CD4-positive, alpha-beta memory T cell (primary cell): Measurements from ENCODE around the gene DOCK10. TPM values are rescaled to one million over a fixed set of nuclear protein-coding genes. Genes with fewer than 3 reads are reported as not detected.

Experiments used
- CTCF ChIA-PET: fragments of 350-600 bp; sonication (Branson Sonifier 250); formaldehyde crosslinking; loops from one replicate; lab custom pipeline; 2021; ENCODE audit warnings: inconsistent platforms; ENCODE audit not compliant: partially characterized antibody; lab: Charles Lee
- POLR2A ChIA-PET: fragments of 350-600 bp; sonication (Branson Sonifier 250); formaldehyde crosslinking; loops from one replicate; lab custom pipeline; 2021; ENCODE audit not compliant: partially characterized antibody; lab: Charles Lee
- DNase-seq, 5 donors: peaks; one replicate each; pipeline versions ENCODE4 v3.0.0 to v3.0.0-alpha.2; 2020 to 2022; ENCODE audit warnings: mixed read lengths in 1 of 5
- H3K27ac ChIP-seq: one replicate; pipeline ENCODE4 v1.7.0; 2013; ENCODE audit warnings: low read depth, low read length
- H3K27me3 ChIP-seq: 2 replicates; pipeline ENCODE4 v1.7.0; 2013; ENCODE audit warnings: mild to moderate bottlenecking, low read length, moderate library complexity; ENCODE audit not compliant: insufficient read depth
- H3K36me3 ChIP-seq: 2 replicates; pipeline ENCODE4 v1.7.0; 2013; ENCODE audit warnings: mild to moderate bottlenecking, low read length, moderate library complexity; ENCODE audit not compliant: insufficient read depth
- H3K4me1 ChIP-seq: 2 replicates; pipeline ENCODE4 v1.7.0; 2013; ENCODE audit warnings: mild to moderate bottlenecking, low read length, moderate library complexity; ENCODE audit not compliant: insufficient read depth
- H3K4me3 ChIP-seq, 2 donors: one replicate each; pipeline ENCODE4 v1.7.0; 2013; ENCODE audit warnings: low read length in 2 of 2, mild to moderate bottlenecking in 1 of 2
- H3K9me3 ChIP-seq, 2 donors: one replicate each; pipeline ENCODE4 v1.7.0; 2013; ENCODE audit warnings: low read length in 2 of 2, control low read depth in 1 of 2; ENCODE audit not compliant: control insufficient read depth in 1 of 2
- H3K27ac Mint-ChIP-seq, 7 donors: one replicate each; pipeline ENCODE4 v1.8.0; 2020 to 2021; ENCODE audit warnings: mixed read lengths in 7 of 7, mild to moderate bottlenecking in 6 of 7, inconsistent platforms in 3 of 7, moderate library complexity in 3 of 7
- H3K27me3 Mint-ChIP-seq, 2 donors: one replicate each; pipeline ENCODE4 v1.8.0; 2020 to 2021; ENCODE audit warnings: mixed read lengths in 2 of 2
- H3K36me3 Mint-ChIP-seq, 2 donors: one replicate each; pipeline ENCODE4 v1.8.0; 2020 to 2021; ENCODE audit warnings: mixed read lengths in 2 of 2, inconsistent platforms in 1 of 2, mild to moderate bottlenecking in 1 of 2
- H3K4me1 Mint-ChIP-seq, 4 donors: one replicate each; pipeline ENCODE4 v1.8.0; 2020 to 2021; ENCODE audit warnings: mixed read lengths in 4 of 4, mild to moderate bottlenecking in 1 of 4
- H3K4me3 Mint-ChIP-seq, 8 donors: one replicate each; pipeline ENCODE4 v1.8.0; 2020 to 2021; ENCODE audit warnings: mixed read lengths in 8 of 8, mild to moderate bottlenecking in 7 of 8, moderate library complexity in 6 of 8, inconsistent platforms in 3 of 8
- H3K9me3 Mint-ChIP-seq, 8 donors: one replicate each; pipeline ENCODE4 v1.8.0; 2020 to 2021; ENCODE audit warnings: mixed read lengths in 8 of 8, mild to moderate bottlenecking in 5 of 8, inconsistent platforms in 3 of 8, moderate library complexity in 1 of 8
- intact Hi-C: fragments of 100-400 bp; cut with micrococcal nuclease; formaldehyde crosslinking; loops from one replicate; pipeline ENCODE4 v1.15.1; 2023
- polyA plus RNA-seq, 2 donors: library from polyadenylated mRNA; unstranded; fragments of 300-500 nt; fragmentation: Illumina TruSeq; gene quantifications; one replicate each; pipeline ENCODE4 v1.2.3, GENCODE V29; 2021
- total RNA-seq, 2 experiments: library from RNA; stranded (reverse); gene quantifications; one replicate each; pipeline ENCODE4 v1.2.3, GENCODE V29; 2021

DOCK10 gene
- total and polyA plus RNA-seq, 4 experiments from 2014 or later: 26.0 to 186 (median 125) TPM

DNA sequence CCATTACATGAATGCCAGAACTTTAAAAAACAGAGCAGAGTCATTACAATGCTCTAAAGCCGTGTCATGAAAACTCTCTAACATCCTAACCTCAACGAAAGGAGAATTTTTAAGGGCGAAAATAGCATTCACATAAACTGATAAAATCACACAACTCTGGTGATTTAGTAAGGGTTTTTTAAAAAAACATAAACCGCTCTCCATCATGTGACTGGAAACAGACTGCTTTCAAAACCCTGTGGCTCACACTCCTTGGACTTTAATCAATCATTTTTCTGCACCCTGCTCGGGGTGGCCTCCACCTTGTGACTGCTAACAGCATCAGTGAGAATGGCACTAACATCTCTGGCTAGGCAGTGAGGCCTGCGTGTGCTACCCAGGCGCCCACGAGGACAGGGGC, 12.1 kb downstream of the DOCK10 start:
- no peak overlapping the region for H3K27ac ChIP-seq
- peaks cover 90% of the 10 kb centered on the region for H3K4me1 ChIP-seq
- ChIA-PET CTCF (interaction anchor here (1.4 to 1.5 kb wide), 2 partner anchors 11 to 28 kb away, joined by 3 read pairs; no protein-coding TSS in a partner anchor), POLR2A (interaction anchor here (1.0 kb wide), 2 partner anchors 10 to 16 kb away, joined by 3 read pairs; no protein-coding TSS in a partner anchor)
- H3K27me3 ChIP-seq: no peaks in the 10 kb centered on the region
- Mint-ChIP-seq H3K36me3 (peaks cover 25 to 40% of the 10 kb centered on the region in 2 donors), H3K27ac (peak overlapping the region in 6 of 7 donors; percentile 63 to 96 (median 88)), H3K9me3 (no peaks in the 10 kb centered on the region), H3K4me3 (peak overlapping the region in 7 of 8 donors; percentile 43 to 82 (median 69)), H3K4me1 (peaks cover 66 to 88% (median 77%) of the 10 kb centered on the region in 4 donors), H3K27me3 (no peaks in the 10 kb centered on the region)
- H3K36me3 ChIP-seq: no peaks in the 10 kb centered on the region
- no peak overlapping the region for H3K4me3 ChIP-seq
- intact Hi-C loops: no loop called here
- peak in 2 of 5 donors; percentile 25 to 40 for DNase-seq
- no peaks in the 10 kb centered on the region for H3K9me3 ChIP-seq

DNA sequence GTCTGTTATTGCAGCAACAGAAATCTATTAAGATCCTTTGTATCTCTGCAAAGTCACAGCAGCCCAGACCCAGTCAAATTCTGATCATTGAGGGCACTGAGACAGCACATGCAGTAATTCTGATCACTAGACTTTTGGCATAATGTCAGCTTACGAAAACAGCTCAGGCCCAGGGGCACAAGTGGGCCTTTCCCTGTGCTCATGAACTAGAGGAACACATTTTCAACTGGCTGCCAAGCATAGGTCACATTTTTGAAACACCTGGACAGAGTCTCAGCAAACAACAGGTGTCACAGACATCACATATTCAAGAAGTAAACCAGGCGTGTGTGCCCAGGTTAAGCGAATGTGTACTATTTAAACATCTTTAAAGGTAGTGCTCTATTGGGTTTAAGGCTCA, 13.7 kb downstream of the DOCK10 start:
- Mint-ChIP-seq H3K27ac (peak overlapping the region in 3 of 7 donors; percentile 54 to 74 (median 58)), H3K4me3 (peak overlapping the region in 1 of 8 donors; percentile 40), H3K27me3 (no peaks in the 10 kb centered on the region), H3K36me3 (peaks cover 10 to 28% of the 10 kb centered on the region in 2 donors), H3K9me3 (no peaks in the 10 kb centered on the region), H3K4me1 (peaks cover 57 to 85% (median 72%) of the 10 kb centered on the region in 4 donors)
- ChIA-PET POLR2A (interaction anchor here (0.7 to 4.2 kb wide), 3 partner anchors 13 to 28 kb away, joined by 3 to 31 read pairs (median 4); partner anchors contain the start of gene DOCK10), CTCF (no interaction called here)
- Histone ChIP-seq H3K27me3 (no peaks in the 10 kb centered on the region), H3K36me3 (no peaks in the 10 kb centered on the region), H3K27ac (no peak overlapping the region), H3K4me1 (peaks cover 90% of the 10 kb centered on the region), H3K9me3 (no peaks in the 10 kb centered on the region), H3K4me3 (no peak overlapping the region)
- DNase-seq: no peak
- intact Hi-C loops: no loop called here

- Histone ChIP-seq H3K4me3 (no peak overlapping the region), H3K9me3 (no peaks in the 10 kb centered on the region), H3K36me3 (no peaks in the 10 kb centered on the region), H3K27ac (peak overlapping the region; percentile 21), H3K27me3 (no peaks in the 10 kb centered on the region), H3K4me1 (peaks cover 94% of the 10 kb centered on the region)
- peaks cover 14 to 24% of the 10 kb centered on the region in 2 donors for H3K36me3 Mint-ChIP-seq
- peak in 1 of 5 donors; percentile 41 for DNase-seq
- intact Hi-C loops: loop anchor here (2.0 kb wide), 1 partner anchor 14 kb away; no protein-coding TSS in a partner anchor
- peak overlapping the region; percentile 31 to 94 (median 76) for H3K27ac Mint-ChIP-seq
- H3K9me3 Mint-ChIP-seq: no peaks in the 10 kb centered on the region
- H3K4me1 Mint-ChIP-seq: peaks cover 65 to 86% (median 75%) of the 10 kb centered on the region in 4 donors
- H3K4me3 Mint-ChIP-seq: peak overlapping the region in 7 of 8 donors; percentile 37 to 71 (median 57)
- ChIA-PET POLR2A (interaction anchor here (1.8 to 4.2 kb wide), 3 partner anchors 12 to 26 kb away, joined by 11 to 31 read pairs (median 12); partner anchors contain the start of gene DOCK10), CTCF (interaction anchor here (0.9 to 1.5 kb wide), 2 partner anchors 9 to 18 kb away, joined by 3 read pairs; no protein-coding TSS in a partner anchor)
- no peaks in the 10 kb centered on the region for H3K27me3 Mint-ChIP-seq
These were observed 15.1 kb downstream of the DOCK10 start for GRCh38 chr2:225027061-225027762.

DNA sequence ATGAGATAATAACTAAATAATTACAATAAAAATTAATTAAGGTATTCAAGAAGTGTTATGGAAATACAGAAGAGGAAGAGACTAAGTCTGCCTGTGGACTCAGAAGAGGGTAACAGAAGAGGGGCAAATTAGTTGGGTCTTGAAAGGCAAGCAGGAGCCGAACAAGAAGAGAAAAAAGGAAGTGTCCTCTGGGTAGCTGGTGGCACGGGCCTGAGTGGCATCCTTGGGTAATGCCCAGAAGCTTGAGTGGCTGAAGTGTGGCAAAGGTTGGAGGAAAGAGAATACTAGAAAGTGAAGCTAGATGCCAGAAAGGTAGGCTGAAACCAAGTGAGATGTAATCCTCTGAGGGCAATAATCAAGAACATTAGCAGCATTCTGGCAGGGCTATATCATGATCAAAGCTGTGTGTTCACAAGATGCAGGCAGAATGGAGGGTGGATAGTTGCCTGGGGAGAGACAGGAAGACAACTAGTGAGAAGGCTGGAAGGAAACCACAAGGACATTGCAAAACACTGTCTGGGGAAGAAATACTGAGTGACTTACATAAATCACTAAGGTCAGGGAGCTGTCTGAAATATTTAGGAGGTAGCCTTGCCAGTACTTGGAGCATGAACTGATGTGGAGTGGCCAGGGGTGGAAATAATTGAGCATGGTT, 16.2 kb downstream of the DOCK10 start:
- peaks cover 59 to 84% (median 73%) of the 10 kb centered on the region in 4 donors for H3K4me1 Mint-ChIP-seq

GRCh38 chr2:225022188-225022587, 20.1 kb downstream of the DOCK10 start:
- Mint-ChIP-seq H3K9me3 (no peaks in the 10 kb centered on the region), H3K36me3 (peaks cover 8 to 25% of the 10 kb centered on the region in 2 donors), H3K27me3 (no peaks in the 10 kb centered on the region), H3K4me3 (peak overlapping the region in 5 of 8 donors; percentile 0 to 66 (median 16)), H3K27ac (peak overlapping the region in 6 of 7 donors; percentile 0 to 84 (median 10)), H3K4me1 (peaks cover 68 to 91% (median 80%) of the 10 kb centered on the region in 4 donors)
- Histone ChIP-seq H3K4me1 (peaks cover 91% of the 10 kb centered on the region), H3K36me3 (no peaks in the 10 kb centered on the region), H3K27me3 (no peaks in the 10 kb centered on the region), H3K4me3 (no peak overlapping the region), H3K9me3 (no peaks in the 10 kb centered on the region), H3K27ac (no peak overlapping the region)
- DNase-seq: no peak
- POLR2A ChIA-PET: no interaction called here
- intact Hi-C loops: no loop called here
- CTCF ChIA-PET: interaction anchor here (1.4 kb wide), 1 partner anchor 20 kb away, joined by 4 read pairs; no protein-coding TSS in a partner anchor

More for the DNA sequence above, 16.2 kb downstream of the DOCK10 start:
- H3K36me3 Mint-ChIP-seq: peaks cover 14 to 19% of the 10 kb centered on the region in 2 donors
- no peaks in the 10 kb centered on the region for H3K9me3 Mint-ChIP-seq
- H3K4me3 Mint-ChIP-seq: peak overlapping the region; percentile 32 to 70 (median 39)
- Histone ChIP-seq H3K4me1 (peaks cover 94% of the 10 kb centered on the region), H3K27ac (no peak overlapping the region), H3K27me3 (no peaks in the 10 kb centered on the region), H3K4me3 (no peak overlapping the region), H3K9me3 (no peaks in the 10 kb centered on the region), H3K36me3 (no peaks in the 10 kb centered on the region)
- intact Hi-C loops: loop anchor here (2.0 kb wide), 1 partner anchor 15 kb away; no protein-coding TSS in a partner anchor
- H3K27me3 Mint-ChIP-seq: no peaks in the 10 kb centered on the region
- CTCF ChIA-PET: interaction anchor here (0.5 to 1.7 kb wide), 5 partner anchors 12 to 66 kb away, joined by 3 to 5 read pairs (median 3); no protein-coding TSS in a partner anchor
- H3K27ac Mint-ChIP-seq: peak overlapping the region; percentile 13 to 86 (median 53)
- POLR2A ChIA-PET: interaction anchor here (0.6 to 4.2 kb wide), 7 partner anchors 12 to 98 kb away, joined by 3 to 31 read pairs (median 5); partner anchors contain the start of gene DOCK10
- DNase-seq: peak in 3 of 5 donors; percentile 22 to 55 (median 30)

- peaks cover 55 to 84% (median 70%) of the 10 kb centered on the region in 4 donors for H3K4me1 Mint-ChIP-seq
- peak overlapping the region in 1 of 7 donors; percentile 28 for H3K27ac Mint-ChIP-seq
These were observed 22.0 kb downstream of the DOCK10 start for GRCh38 chr2:225020168-225020849.

More at GRCh38 chr2:225020168-225020849, 22.0 kb downstream of the DOCK10 start:
- no peaks in the 10 kb centered on the region for H3K36me3 ChIP-seq
- POLR2A ChIA-PET: interaction anchor here (1.3 kb wide), 1 partner anchor 22 kb away, joined by 4 read pairs; the partner anchor contains the start of gene DOCK10
- Mint-ChIP-seq H3K27me3 (no peaks in the 10 kb centered on the region), H3K36me3 (peaks cover 4 to 25% of the 10 kb centered on the region in 2 donors), H3K9me3 (no peaks in the 10 kb centered on the region), H3K4me3 (peak overlapping the region in 2 of 8 donors; percentile 6)
- peaks cover 81% of the 10 kb centered on the region for H3K4me1 ChIP-seq
- H3K27me3 ChIP-seq: no peaks in the 10 kb centered on the region
- no peak for DNase-seq
- intact Hi-C loops: no loop called here
- CTCF ChIA-PET: interaction anchor here (0.9 to 2.2 kb wide), 4 partner anchors 9 to 18 kb away, joined by 3 to 7 read pairs (median 4); no protein-coding TSS in a partner anchor
- no peak overlapping the region for H3K4me3 ChIP-seq
- H3K9me3 ChIP-seq: no peaks in the 10 kb centered on the region
- no peak overlapping the region for H3K27ac ChIP-seq
